Measurements from ENCODE around the gene TBXT.
"Not testable (repeated sequence)": the region's sequence is repeated elsewhere in the genome, so short reads cannot be mapped to it uniquely, and the experiment has no call there.

The TBXT gene

DNA sequence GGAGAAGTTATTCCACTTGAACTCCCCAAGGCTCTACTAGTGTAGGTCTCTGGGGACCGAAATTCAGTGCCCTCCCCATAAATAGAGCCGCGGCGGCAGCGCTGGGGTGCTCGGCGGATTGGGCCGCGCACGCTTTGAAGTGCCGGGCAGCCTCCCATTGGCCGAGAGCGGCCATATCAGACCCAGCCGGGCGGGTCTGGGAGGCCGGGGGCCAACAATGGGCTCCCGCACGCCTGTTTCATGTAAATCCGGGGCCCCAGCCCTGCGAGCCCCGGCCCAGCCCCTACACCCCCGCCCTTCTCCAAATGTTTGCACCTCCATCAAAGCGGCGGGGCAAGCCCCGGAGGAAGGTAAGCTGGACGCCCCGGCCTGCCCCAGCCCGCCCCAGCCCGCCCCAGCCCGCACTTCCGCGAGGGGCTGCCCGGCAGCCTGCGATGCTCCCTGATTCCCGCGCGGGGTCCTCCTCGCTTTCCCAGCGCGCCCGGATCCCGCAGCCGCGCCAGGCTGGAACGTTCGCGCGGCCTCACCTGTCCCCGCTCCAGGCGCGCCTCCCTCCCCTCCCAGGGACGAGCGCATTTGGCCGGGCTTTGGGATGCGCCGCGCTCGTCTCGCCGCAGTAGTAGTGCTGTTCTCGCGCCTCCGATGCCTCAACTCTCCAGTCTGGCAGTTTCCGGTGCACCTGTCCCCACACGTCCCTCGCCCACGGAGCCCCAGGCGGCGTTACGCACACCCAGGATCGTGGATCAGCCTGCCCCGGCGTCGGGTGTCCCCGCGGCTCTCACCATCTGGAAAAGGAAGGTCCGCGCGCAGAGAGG is at the start of gene TBXT:
Gene TBXT (minus strand): TSS at position 51 of the 815 bp plus-strand sequence. CDS start 260 bp downstream, outside the sequence.
- DNase-seq (ENCODE audit: low read depth in 3 of 3), result no peak

GRCh38 chr6:166207284-166207561 is 39.6 kb upstream of the TBXT start:
- DNase-seq (ENCODE audit: low read depth in 3 of 3), result no peak

DNA sequence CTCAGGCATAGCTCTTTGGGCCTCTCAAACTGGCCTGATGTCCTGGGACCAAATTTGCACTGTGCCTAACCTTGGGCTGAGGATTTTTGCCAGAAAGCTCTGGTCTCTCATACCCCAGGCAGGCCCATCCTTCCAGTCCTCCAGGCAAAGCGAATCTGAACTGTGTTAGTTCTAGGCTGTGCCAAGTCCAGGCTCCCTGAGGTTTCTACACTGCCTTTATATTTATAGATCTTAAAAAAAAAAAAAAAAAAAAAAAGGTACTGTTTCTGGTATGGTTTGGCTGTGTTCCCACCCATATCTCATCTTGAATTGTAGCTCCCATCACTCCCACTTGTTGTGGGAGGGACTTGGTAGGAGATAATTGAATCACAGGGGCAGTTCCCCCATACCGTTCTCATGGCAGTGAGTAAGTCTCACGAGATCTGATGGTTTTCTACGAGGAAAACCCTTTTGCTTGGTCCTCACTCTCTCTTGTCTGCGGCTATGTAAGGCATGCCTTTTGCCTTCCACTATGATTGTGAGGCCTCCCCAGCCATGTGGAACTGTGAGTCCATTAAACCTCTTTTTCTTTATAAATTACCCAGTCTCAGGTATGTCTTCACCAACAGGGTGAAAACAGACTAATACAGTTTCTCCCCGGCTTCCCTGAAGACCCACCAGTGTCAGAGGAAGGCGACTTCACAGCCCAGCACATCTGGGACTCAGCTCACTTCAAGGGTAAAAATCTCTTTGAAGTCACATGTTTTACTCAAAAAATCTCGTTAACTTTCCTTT is 39.0 kb upstream of the TBXT start:
- DNase-seq (ENCODE audit: low read depth in 3 of 3), result no peak

DNA sequence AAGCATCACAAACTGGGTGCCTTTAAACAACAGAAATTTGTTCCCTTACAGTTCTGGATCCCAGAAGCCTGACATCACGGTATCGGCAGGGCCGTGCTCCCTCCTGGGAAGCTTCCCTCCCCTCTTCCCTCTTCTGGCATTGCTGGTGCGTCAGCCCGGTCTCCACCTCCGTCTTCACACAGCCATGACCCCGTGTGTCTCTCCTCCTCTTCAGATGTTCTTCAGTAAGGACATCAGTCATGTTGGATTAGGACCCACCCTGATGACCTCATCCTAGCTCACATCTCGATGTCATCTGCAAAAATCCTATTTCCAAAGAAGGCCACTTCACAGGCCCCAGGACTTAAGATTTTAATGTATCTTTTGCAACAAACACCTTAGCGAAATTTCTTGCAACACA is 38.4 kb upstream of the TBXT start:
- DNase-seq (ENCODE audit: low read depth in 3 of 3), result no peak

- no peak for DNase-seq (ENCODE audit: low read depth in 3 of 3)
Measured at GRCh38 chr6:166204852-166205650, 37.4 kb upstream of the TBXT start.

DNA sequence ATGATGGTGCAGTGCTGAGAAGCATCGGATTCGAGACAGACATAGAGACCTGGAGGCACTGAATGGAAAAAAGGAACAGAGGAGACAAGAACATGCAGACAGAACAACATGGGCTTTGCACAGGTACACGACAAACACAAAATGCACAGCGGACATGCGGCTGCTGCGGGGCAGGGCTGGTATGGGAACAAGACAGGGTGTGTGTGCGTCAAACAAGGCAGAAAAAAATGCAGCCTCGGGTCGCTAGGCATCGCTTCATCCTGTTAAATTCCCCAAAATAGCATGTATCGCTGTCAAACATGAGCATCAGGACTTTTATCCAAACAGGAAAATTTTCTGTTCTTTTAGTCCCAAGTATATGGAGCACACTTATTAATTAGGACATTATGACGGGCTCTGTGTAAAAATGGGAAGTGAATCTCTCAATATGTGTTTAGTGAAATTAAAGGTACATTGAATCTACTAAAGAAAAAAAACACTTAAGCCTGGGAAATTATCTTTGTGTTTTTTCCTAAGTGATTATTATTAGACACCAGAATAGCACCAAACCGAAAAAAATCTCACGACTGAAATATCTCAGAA is 36.1 kb upstream of the TBXT start:
- DNase-seq (ENCODE audit: low read depth in 3 of 3), result no peak

DNA sequence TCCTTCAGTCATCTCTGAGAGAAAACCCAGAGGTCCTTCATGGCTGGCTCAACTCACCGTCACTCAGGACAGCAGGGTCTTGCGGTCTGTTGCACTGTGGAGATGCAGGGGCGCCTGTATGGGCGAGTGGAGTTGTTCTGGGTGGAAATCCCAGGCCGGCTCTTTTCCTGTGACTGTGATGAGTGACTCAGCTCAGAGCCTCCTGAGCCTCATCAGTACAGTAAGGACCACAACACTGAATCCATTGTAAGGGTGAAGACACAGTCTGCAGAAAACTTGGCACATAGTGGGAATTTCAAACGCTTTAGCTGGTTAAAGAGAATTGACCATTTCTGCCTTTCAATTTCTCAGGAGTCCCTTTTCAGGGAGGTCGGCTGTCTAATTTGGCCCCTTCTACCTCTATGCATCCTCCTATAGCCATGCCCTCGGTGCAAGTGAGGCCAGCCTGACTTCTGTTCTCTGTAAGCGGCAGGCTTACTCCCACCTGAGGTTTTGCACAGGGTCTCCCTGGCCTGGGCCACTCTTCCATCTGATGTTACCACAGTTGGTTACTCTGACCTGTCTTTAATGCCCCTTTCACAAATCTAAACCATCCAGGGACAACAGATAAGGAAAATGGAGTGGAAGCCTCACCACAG is 35.5 kb upstream of the TBXT start:
- DNase-seq (ENCODE audit: low read depth in 3 of 3), result no peak

- DNase-seq (ENCODE audit: low read depth in 3 of 3), result no peak
Measured at GRCh38 chr6:166202321-166202733, 34.7 kb upstream of the TBXT start.

GRCh38 chr6:166201878-166202277 is 34.2 kb upstream of the TBXT start:
- DNase-seq (ENCODE audit: low read depth in 3 of 3), result no peak

DNA sequence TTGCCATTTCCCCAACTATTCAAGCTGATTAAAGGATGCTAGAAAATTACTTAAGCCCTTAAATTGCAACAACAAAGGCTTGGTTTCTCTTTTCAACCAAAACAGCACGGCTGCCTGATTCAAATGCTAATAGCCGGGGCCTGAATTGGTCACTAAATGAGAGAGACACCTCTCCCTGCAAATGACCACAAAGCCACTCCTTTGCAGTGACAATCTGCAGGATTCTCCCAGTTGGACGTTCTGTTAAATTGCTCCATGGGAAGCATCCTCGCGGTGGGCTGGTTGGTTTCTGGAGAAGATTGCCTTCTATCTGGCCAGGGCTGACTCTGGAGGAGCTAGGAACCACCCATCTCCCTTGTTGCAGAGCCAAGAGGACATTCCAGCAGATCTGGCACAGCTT is 29.7 kb upstream of the TBXT start:
- DNase-seq (ENCODE audit: low read depth in 3 of 3), result no peak

DNA sequence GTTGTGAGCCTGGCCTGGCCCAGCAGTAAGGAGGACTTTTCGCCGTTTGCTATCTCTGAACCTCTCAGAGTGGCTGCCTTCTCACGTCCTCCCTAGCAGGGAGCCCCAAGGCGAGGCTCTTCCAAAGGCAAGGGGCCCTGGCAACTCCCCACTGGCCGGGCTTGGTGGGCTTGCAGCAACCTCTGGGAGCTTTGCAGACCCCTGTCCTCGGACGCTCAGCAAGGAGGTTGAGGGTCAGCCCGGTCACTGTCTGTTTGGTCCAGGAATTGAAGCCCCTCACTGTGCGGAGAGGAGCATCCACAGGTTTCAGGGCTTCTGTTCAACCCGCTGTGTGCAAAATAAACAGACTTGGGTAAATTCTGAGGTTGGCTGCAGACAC is 28.2 kb upstream of the TBXT start:
- DNase-seq (ENCODE audit: low read depth in 3 of 3), result no peak

- no peak for DNase-seq (ENCODE audit: low read depth in 3 of 3)
Measured at GRCh38 chr6:166194914-166195859, 27.5 kb upstream of the TBXT start.

DNA sequence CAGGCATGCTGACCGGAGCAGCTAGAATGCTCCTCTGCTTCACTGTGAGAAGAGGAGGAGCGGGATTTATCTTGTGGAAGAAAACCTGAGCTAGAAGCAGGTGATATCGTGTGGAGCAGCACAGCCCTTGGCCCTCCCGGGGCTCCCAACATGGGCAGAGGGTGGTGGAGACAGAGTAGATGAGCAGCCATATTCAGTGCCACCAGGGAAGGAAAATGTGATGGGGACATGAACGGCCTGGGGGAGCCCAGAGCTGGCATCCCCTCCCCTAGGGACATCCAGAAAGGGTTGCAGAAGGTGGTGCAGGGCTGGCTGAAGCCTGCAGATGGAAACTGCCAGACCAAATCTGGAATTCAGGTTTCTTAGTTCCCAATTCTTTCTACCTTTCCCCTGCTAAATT is 24.9 kb upstream of the TBXT start:
- DNase-seq (ENCODE audit: low read depth in 3 of 3), result no peak

DNA sequence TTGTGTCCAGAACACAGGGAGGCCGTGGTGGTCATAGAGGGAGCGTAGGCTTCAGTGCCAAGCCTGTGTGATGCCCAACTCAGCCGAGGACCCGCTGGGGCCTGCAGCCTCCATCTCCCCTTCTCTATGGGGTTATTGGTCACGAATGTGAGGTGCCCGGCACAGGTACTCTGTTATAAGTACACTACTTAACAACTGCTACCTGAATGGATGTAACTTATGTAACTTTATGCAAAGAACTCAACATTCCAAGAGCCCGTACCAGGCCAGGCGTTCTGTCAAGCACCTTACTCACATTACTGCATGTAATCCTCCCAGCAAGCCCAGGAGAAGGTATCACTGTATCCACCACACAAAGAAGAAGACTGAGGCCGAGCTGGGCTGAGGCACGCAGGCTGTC is 24.5 kb upstream of the TBXT start:
- no peak for DNase-seq (ENCODE audit: low read depth in 3 of 3)

GRCh38 chr6:166179704-166180103 is 12.1 kb upstream of the TBXT start:
- no peak for DNase-seq (ENCODE audit: low read depth in 3 of 3)

- DNase-seq (ENCODE audit: low read depth in 3 of 3), result no peak
Measured at GRCh38 chr6:166176106-166176505, 8.5 kb upstream of the TBXT start.

- DNase-seq (ENCODE audit: low read depth in 3 of 3), result not testable (repeated sequence)
Measured at GRCh38 chr6:166175093-166175492, 7.4 kb upstream of the TBXT start.

DNA sequence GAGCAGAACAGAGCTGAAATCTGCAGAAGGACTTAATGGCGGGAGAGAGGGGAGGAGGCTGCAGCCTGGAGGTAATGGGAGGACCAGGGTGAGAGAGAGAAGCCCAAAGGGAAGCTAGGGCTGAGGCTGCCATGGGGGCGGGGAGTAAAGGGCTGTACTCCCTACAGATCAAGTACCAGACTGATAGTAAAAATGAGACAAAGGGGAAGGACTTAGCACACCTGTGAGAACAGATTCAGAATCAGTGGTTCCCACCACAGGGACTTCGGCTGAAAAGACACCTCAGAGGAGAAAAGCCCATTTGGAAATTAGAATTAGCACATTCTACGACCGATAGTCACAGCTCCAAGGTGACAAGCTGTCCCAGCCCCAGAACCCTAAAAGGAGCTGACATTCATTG is 6.4 kb upstream of the TBXT start:
- DNase-seq (ENCODE audit: low read depth in 3 of 3), result no peak

GRCh38 chr6:166173281-166173951 is 5.8 kb upstream of the TBXT start:
- DNase-seq (ENCODE audit: low read depth in 3 of 3), result no peak

DNA sequence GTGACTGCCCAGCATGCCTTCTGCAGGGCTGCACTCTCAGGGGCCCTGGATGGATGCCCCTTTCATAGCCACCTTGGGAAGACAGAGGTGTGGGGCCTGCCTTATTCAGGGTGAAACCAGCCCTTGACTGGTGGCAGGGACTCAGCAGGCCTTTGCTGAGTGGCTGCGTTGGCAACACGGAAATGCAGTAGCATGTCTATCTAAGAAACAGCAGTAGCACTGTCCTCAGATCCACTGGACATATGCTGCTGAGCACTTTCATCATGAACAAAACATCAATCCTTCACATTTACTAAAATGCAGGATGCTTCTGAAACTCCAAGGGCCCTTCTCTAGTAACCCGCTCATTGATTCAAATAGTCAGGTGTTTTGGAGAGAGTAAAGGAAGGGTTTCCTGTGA is 4.9 kb upstream of the TBXT start:
- DNase-seq (ENCODE audit: low read depth in 3 of 3), result no peak
